ENCODE measurements around the gene MCC. TPM values are rescaled to one million over a fixed set of nuclear protein-coding genes. Genes with fewer than 3 reads are reported as not detected.

Gene MCC
- total RNA-seq, 1 donor from 2014 or later = 26.9 TPM

GRCh38 chr5:113209498-113209897 lies 278.8 kb downstream of the MCC start:
- TF ChIP-seq CTCF (IDR thresholded peaks at IDR 0.05; ENCODE audit: insufficient read depth, low read depth, low read length) (no peak), EZH2 (IDR thresholded peaks at IDR 0.05; ENCODE audit: insufficient read depth, low read length) (no peak)
- FAIRE-seq = no peak
- peaks cover 24% of the 10 kb centered on the region for H3K79me2 ChIP-seq (ENCODE audit: insufficient read depth, low read length)
- no peak overlapping the region for H3K4me2 ChIP-seq (ENCODE audit: low read length)
- Mint-ChIP-seq H3K4me1 (ENCODE audit: low read depth, unreplicated experiment) (peaks cover 9% of the 10 kb centered on the region), H3K27me3 (ENCODE audit: low read depth, unreplicated experiment) (no peaks in the 10 kb centered on the region), H3K27ac (ENCODE audit: unreplicated experiment) (no peak overlapping the region), H3K9me3 (ENCODE audit: unreplicated experiment) (no peaks in the 10 kb centered on the region), H3K4me3 (ENCODE audit: unreplicated experiment) (no peak overlapping the region), H3K36me3 (ENCODE audit: low read depth, unreplicated experiment) (no peaks in the 10 kb centered on the region)
- no peak overlapping the region for H3K4me3 ChIP-seq (ENCODE audit: insufficient read depth, low read depth, low read length)
- H3K27me3 ChIP-seq (ENCODE audit: insufficient read depth, low read length) = no peaks in the 10 kb centered on the region
- peaks cover 18% of the 10 kb centered on the region for H3K4me1 ChIP-seq (ENCODE audit: insufficient read depth, low read length)
- peaks cover 57% of the 10 kb centered on the region for H4K20me1 ChIP-seq (ENCODE audit: insufficient read depth, low read length)
- H2AFZ ChIP-seq (ENCODE audit: low read depth, low read length) = no peak overlapping the region
- H3K36me3 ChIP-seq (ENCODE audit: insufficient read depth, low read length) = no peaks in the 10 kb centered on the region
- H3K27ac ChIP-seq (ENCODE audit: low read depth, low read length) = no peak overlapping the region
- DNase-seq (ENCODE audit: low read depth) = no peak
- no peak overlapping the region for H3K9ac ChIP-seq (ENCODE audit: low read length)
- H3K9me3 ChIP-seq (ENCODE audit: insufficient read depth, low read depth, low read length) = no peaks in the 10 kb centered on the region

- FAIRE-seq = no peak
- DNase-seq (ENCODE audit: low read depth) = no peak
- Histone ChIP-seq H2AFZ (ENCODE audit: low read depth, low read length) (no peak overlapping the region), H3K36me3 (ENCODE audit: insufficient read depth, low read length) (no peaks in the 10 kb centered on the region), H4K20me1 (ENCODE audit: insufficient read depth, low read length) (peaks cover 40% of the 10 kb centered on the region), H3K4me3 (ENCODE audit: insufficient read depth, low read depth, low read length) (no peak overlapping the region), H3K9ac (ENCODE audit: low read length) (no peak overlapping the region), H3K4me1 (ENCODE audit: insufficient read depth, low read length) (peaks cover 15% of the 10 kb centered on the region), H3K79me2 (ENCODE audit: insufficient read depth, low read length) (peaks cover 19% of the 10 kb centered on the region), H3K27ac (ENCODE audit: low read depth, low read length) (no peak overlapping the region), H3K27me3 (ENCODE audit: insufficient read depth, low read length) (no peaks in the 10 kb centered on the region), H3K9me3 (ENCODE audit: insufficient read depth, low read depth, low read length) (no peaks in the 10 kb centered on the region), H3K4me2 (ENCODE audit: low read length) (no peak overlapping the region)
- peaks cover 17% of the 10 kb centered on the region for H3K4me1 Mint-ChIP-seq (ENCODE audit: low read depth, unreplicated experiment)
- H3K9me3 Mint-ChIP-seq (ENCODE audit: unreplicated experiment) = no peaks in the 10 kb centered on the region
- no peaks in the 10 kb centered on the region for H3K36me3 Mint-ChIP-seq (ENCODE audit: low read depth, unreplicated experiment)
- H3K27ac Mint-ChIP-seq (ENCODE audit: unreplicated experiment) = no peak overlapping the region
- no peak overlapping the region for H3K4me3 Mint-ChIP-seq (ENCODE audit: unreplicated experiment)
- TF ChIP-seq CTCF (IDR thresholded peaks at IDR 0.05; ENCODE audit: insufficient read depth, low read depth, low read length) (no peak), EZH2 (IDR thresholded peaks at IDR 0.05; ENCODE audit: insufficient read depth, low read length) (no peak)
- no peaks in the 10 kb centered on the region for H3K27me3 Mint-ChIP-seq (ENCODE audit: low read depth, unreplicated experiment)
Measured at GRCh38 chr5:113205807-113206206, 282.4 kb downstream of the MCC start.

GRCh38 chr5:113205323-113205722 lies 282.9 kb downstream of the MCC start:
- peaks cover 19% of the 10 kb centered on the region for H3K4me1 Mint-ChIP-seq (ENCODE audit: low read depth, unreplicated experiment)
- Histone ChIP-seq H3K27me3 (ENCODE audit: insufficient read depth, low read length) (no peaks in the 10 kb centered on the region), H3K4me1 (ENCODE audit: insufficient read depth, low read length) (peaks cover 15% of the 10 kb centered on the region), H3K4me3 (ENCODE audit: insufficient read depth, low read depth, low read length) (no peak overlapping the region), H3K4me2 (ENCODE audit: low read length) (no peak overlapping the region), H3K27ac (ENCODE audit: low read depth, low read length) (no peak overlapping the region), H3K9ac (ENCODE audit: low read length) (no peak overlapping the region), H3K36me3 (ENCODE audit: insufficient read depth, low read length) (no peaks in the 10 kb centered on the region), H2AFZ (ENCODE audit: low read depth, low read length) (no peak overlapping the region), H3K79me2 (ENCODE audit: insufficient read depth, low read length) (peaks cover 15% of the 10 kb centered on the region), H3K9me3 (ENCODE audit: insufficient read depth, low read depth, low read length) (no peaks in the 10 kb centered on the region), H4K20me1 (ENCODE audit: insufficient read depth, low read length) (peaks cover 40% of the 10 kb centered on the region)
- no peak for FAIRE-seq
- H3K27ac Mint-ChIP-seq (ENCODE audit: unreplicated experiment) = no peak overlapping the region
- no peaks in the 10 kb centered on the region for H3K9me3 Mint-ChIP-seq (ENCODE audit: unreplicated experiment)
- TF ChIP-seq CTCF (IDR thresholded peaks at IDR 0.05; ENCODE audit: insufficient read depth, low read depth, low read length) = no peak
- no peak for TF ChIP-seq EZH2 (IDR thresholded peaks at IDR 0.05; ENCODE audit: insufficient read depth, low read length)
- H3K4me3 Mint-ChIP-seq (ENCODE audit: unreplicated experiment) = no peak overlapping the region
- no peaks in the 10 kb centered on the region for H3K27me3 Mint-ChIP-seq (ENCODE audit: low read depth, unreplicated experiment)
- no peaks in the 10 kb centered on the region for H3K36me3 Mint-ChIP-seq (ENCODE audit: low read depth, unreplicated experiment)
- DNase-seq (ENCODE audit: low read depth) = no peak
